Common myeloid progenitor, CD34-positive (primary cell): ENCODE data around the gene PLPPR5.

Experiments used
- CTCF ChIA-PET: fragments of 350-600 bp; sonication (Branson Sonifier 250); formaldehyde crosslinking; loops from one replicate; lab custom pipeline; 2021; ENCODE audit warnings: antibody characterized with exemption; lab: Charles Lee
- POLR2A ChIA-PET: fragments of 350-600 bp; sonication (Branson Sonifier 250); formaldehyde crosslinking; loops from one replicate; lab custom pipeline; 2021; ENCODE audit warnings: antibody characterized with exemption; lab: Charles Lee
- DNase-seq, 3 donors: peaks; one replicate each; pipeline versions ENCODE4 v3.0.0 to v3.0.0-alpha.2; 2013
- H3K27ac ChIP-seq, 2 experiments: 1 replicate in 1 of 2; 2 replicates in 1 of 2; pipeline ENCODE4 v1.7.0; 2013; ENCODE audit warnings: inconsistent platforms in 2 of 2, low read length in 2 of 2, mild to moderate bottlenecking in 2 of 2, low read depth in 1 of 2, moderate library complexity in 1 of 2; ENCODE audit not compliant: severe bottlenecking in 2 of 2, insufficient read depth in 1 of 2, poor library complexity in 1 of 2
- H3K27me3 ChIP-seq, 5 experiments: replicated peaks in 2 of 5; 1 replicate in 3 of 5; 2 replicates in 2 of 5; pipeline versions ENCODE4 v1.6.1 to v1.7.0; 2013; ENCODE audit warnings: low read length in 4 of 5, mild to moderate bottlenecking in 2 of 5, moderate library complexity in 2 of 5, inconsistent platforms in 1 of 5; ENCODE audit not compliant: insufficient read depth in 5 of 5, control insufficient read depth in 4 of 5
- H3K36me3 ChIP-seq, 4 experiments: 1 replicate in 2 of 4; 2 replicates in 2 of 4; pipeline versions ENCODE4 v1.6.1 to v1.7.0; 2013; ENCODE audit warnings: low read length in 3 of 4, control low read depth in 1 of 4, mild to moderate bottlenecking in 1 of 4; ENCODE audit not compliant: control insufficient read depth in 4 of 4, insufficient read depth in 4 of 4
- H3K4me1 ChIP-seq, 4 experiments: 1 replicate in 3 of 4; 2 replicates in 1 of 4; pipeline versions ENCODE4 v1.6.1 to v1.7.1; 2013; ENCODE audit warnings: low read length in 3 of 4, mild to moderate bottlenecking in 3 of 4, control low read depth in 1 of 4, inconsistent platforms in 1 of 4, moderate library complexity in 1 of 4; ENCODE audit not compliant: control insufficient read depth in 4 of 4, insufficient read depth in 4 of 4; ENCODE audit errors: control extremely low read depth in 1 of 4
- H3K4me3 ChIP-seq, 7 experiments: 1 replicate in 4 of 7; 2 replicates in 3 of 7; pipeline versions ENCODE4 v1.5.1 to v1.7.0; 2013; ENCODE audit warnings: mild to moderate bottlenecking in 7 of 7, low read length in 6 of 7, moderate library complexity in 6 of 7, inconsistent platforms in 2 of 7, low read depth in 2 of 7, control low read depth in 1 of 7; ENCODE audit not compliant: insufficient read depth in 4 of 7, control insufficient read depth in 1 of 7; ENCODE audit errors: extremely low read depth in 1 of 7
- H3K9me3 ChIP-seq, 5 experiments: 1 replicate in 4 of 5; 2 replicates in 1 of 5; pipeline versions ENCODE4 v1.6.1 to v1.7.1; 2013; ENCODE audit warnings: low read length in 4 of 5, mild to moderate bottlenecking in 2 of 5, inconsistent platforms in 1 of 5, low read depth in 1 of 5, moderate library complexity in 1 of 5; ENCODE audit not compliant: control insufficient read depth in 4 of 5, insufficient read depth in 2 of 5; ENCODE audit errors: control extremely low read depth in 1 of 5
- WGBS: methylation state at CpG from one replicate; pipeline ENCODE4 v1.1.5; 2013; ENCODE audit not compliant: insufficient coverage; 5-methylcytosine and 5-hydroxymethylcytosine counted together

The PLPPR5 gene

DNA sequence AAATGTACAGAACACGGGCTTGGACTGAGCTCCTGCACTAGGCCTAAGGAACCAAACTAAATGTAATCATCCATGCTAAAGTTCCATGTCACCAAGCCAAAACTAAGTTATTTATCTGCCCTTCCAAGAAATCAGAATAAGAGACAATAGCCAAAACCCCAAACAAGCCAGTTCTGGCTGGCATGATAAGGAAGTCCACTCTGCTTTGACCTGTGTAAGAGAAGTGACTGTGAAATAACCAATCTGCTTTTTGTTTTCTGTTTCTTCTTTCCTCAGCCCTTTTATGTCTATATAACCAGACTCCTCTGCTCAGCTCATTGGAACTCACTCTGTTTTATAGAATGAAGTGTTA lies 15.1 kb downstream of the PLPPR5 start:
- no CpG with 5 or more reads among the region's 1 CpG for WGBS
- Histone ChIP-seq H3K4me3 (no peak overlapping the region), H3K9me3 (peaks cover 0 to 2% (median 0%) of the 10 kb centered on the region in 5 experiments), H3K27ac (no peak overlapping the region), H3K4me1 (no peaks in the 10 kb centered on the region), H3K27me3 (no peaks in the 10 kb centered on the region), H3K36me3 (no peaks in the 10 kb centered on the region)
- CTCF ChIA-PET, result no interaction called here
- POLR2A ChIA-PET, result no interaction called here
- DNase-seq, result no peak

DNA sequence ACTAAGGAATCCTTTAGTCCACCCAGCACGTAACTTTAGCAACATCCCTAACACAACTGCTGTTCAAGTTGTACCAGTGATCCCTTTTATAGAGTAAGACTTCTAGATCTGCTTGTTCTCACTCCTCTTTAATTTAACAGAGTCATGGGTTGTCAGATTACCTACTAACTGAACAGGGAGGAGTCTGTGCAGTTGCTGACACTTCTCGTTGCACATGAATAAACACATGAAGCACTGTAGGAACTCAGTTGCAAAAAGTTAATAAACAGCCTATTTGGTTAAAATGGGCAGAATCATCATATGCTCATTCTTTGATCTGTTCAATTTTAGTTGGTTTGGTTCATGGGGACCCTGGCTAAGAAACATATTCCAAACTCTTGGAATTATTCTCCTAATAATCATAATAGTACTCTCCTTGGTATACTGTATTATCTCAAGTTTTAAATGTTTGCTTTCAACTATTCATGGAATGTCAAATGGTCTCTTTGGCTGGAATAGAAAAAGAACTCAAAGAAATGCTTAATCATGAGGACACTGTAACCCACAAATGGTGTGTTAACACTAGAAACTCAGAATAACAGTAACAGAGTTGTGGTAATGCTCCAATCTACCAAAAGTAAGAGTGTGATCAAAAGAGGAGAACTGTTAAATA lies 15.6 kb downstream of the PLPPR5 start:
- H3K9me3 ChIP-seq, result peaks cover 0 to 2% (median 0%) of the 10 kb centered on the region in 5 experiments
- no peak for DNase-seq
- H3K4me3 ChIP-seq, result no peak overlapping the region
- no peak overlapping the region for H3K27ac ChIP-seq
- WGBS, result 100% methylated on average over 1 of the region's 2 CpGs
- H3K27me3 ChIP-seq, result no peaks in the 10 kb centered on the region
- no peaks in the 10 kb centered on the region for H3K4me1 ChIP-seq
- no peaks in the 10 kb centered on the region for H3K36me3 ChIP-seq
- CTCF ChIA-PET, result no interaction called here
- POLR2A ChIA-PET, result no interaction called here

DNA sequence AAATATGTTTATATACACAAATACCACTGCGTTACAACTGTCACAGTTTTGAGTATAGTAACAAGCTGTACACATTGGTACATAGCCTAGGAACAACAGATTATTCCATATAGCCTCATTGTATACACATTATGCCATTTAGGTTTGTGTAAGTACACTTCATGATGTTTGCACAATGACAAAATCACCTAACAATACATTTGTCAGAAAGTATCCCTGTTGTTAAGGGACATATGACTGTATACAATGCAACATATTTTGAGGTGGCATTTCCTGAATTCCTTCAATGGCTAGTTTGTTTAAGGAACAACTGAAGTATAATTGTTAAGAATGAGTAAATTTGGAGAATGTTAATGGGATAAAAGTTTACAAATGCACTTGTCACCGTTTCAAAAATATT lies 19.0 kb downstream of the PLPPR5 start:
- ChIA-PET CTCF (no interaction called here), POLR2A (no interaction called here)
- H3K27me3 ChIP-seq, result no peaks in the 10 kb centered on the region
- H3K9me3 ChIP-seq, result peaks cover 0 to 2% (median 0%) of the 10 kb centered on the region in 5 experiments
- DNase-seq, result no peak
- no peak overlapping the region for H3K27ac ChIP-seq
- WGBS, result no CpG with 5 or more reads among the region's 2 CpGs
- no peak overlapping the region for H3K4me3 ChIP-seq
- H3K36me3 ChIP-seq, result no peaks in the 10 kb centered on the region
- no peaks in the 10 kb centered on the region for H3K4me1 ChIP-seq

DNA sequence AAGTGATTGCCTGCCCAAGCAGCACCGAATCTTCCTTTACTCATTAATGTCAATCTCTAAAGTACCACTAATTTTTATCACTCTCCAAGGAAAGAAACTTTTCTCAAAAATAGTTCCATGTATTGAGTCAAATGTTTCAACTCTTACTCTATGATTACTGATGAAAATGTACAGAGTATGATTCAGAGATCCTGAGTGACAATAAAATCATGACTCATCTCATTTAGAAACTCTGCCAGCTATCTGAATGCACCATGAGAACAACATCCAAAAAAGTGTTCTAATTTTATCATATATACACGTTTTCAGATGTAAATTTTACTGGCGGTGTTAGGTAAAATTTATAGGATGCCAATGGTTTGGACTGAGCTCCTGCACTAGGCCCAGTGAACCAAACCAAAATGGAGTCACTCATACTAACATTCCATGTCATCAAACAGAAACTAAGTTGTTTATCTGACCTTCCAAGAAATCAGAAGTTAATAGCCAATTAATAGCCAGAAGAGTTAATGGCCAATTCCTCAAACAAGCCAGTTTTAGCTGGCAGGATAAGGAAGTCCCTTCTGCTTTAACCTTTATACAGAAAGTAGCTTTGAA lies 22.6 kb downstream of the PLPPR5 start:
- Histone ChIP-seq H3K4me1 (no peaks in the 10 kb centered on the region), H3K9me3 (peaks cover 0 to 2% (median 0%) of the 10 kb centered on the region in 5 experiments), H3K27ac (no peak overlapping the region), H3K36me3 (no peaks in the 10 kb centered on the region), H3K27me3 (peaks cover 0 to 2% (median 0%) of the 10 kb centered on the region in 5 experiments), H3K4me3 (no peak overlapping the region)
- CTCF ChIA-PET, result no interaction called here
- DNase-seq, result no peak
- no CpG with 5 or more reads among the region's 3 CpGs for WGBS
- POLR2A ChIA-PET, result no interaction called here

DNA sequence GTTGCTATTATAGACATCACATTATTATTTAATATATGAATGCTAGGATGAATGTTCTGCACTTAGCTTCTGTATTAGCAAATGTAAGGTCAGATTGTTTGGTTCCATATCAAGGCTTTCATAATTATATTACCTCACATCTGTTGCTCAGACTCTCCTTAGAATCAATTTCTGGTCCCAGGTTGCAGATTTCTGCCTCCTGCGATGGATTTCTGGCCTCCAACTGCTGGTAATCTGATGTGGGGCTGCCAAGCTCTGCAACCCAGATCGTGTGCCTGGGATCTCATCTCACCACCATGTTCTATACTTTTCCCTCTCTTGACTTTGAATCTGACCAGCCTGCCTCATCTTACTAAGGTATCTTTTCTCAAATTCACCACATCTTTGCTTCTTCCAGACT lies 25.2 kb downstream of the PLPPR5 start:
- H3K27me3 ChIP-seq, result peaks cover 0 to 4% (median 0%) of the 10 kb centered on the region in 5 experiments
- DNase-seq, result no peak
- ChIA-PET CTCF (no interaction called here), POLR2A (no interaction called here)
- no peak overlapping the region for H3K4me3 ChIP-seq
- no peak overlapping the region for H3K27ac ChIP-seq
- no peaks in the 10 kb centered on the region for H3K36me3 ChIP-seq
- H3K4me1 ChIP-seq, result no peaks in the 10 kb centered on the region
- peaks cover 0 to 2% (median 0%) of the 10 kb centered on the region in 5 experiments for H3K9me3 ChIP-seq
- WGBS, result 93% methylated on average over 2 of the region's 2 CpGs

DNA sequence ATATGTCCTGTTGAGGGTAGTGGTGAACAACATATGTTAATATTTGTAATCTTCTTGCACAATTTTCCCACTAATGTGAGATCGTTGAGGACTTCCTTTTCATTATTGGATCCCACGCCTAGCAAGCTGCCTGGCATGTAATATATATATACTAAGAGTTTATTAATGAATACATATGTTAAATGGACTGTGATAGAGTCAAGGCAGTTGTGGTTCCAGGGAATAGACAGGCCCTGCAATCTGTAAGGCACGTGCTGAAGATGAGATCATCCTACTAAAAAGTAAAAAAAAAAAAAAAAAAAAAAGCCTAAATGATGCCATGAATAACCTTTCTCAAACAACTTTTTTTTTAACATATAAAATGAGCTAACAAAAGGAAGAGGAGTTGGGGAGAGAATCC lies 28.9 kb downstream of the PLPPR5 start:
- no peak for DNase-seq
- no CpG with 5 or more reads among the region's 3 CpGs for WGBS

DNA sequence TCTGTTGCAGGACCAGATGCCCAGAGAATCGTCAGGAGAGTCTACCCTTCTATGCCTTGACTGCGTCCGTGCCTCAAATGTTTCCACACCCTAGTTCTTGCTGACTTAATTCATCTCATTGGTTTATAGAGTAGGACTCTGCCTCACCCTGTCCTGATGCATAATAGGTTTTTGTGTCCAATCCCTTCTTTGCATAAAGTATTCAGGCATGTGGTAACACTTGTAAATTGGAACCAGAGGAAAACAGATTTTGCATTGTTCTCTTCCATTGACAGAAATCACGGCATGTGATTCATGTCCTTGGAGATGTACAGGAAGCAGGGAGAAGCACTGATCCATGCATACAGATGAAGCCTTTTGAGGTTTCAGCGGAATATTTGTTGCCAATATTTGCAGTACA lies 29.5 kb downstream of the PLPPR5 start:
- ChIA-PET CTCF (no interaction called here), POLR2A (no interaction called here)
- Histone ChIP-seq H3K27ac (no peak overlapping the region), H3K27me3 (peaks cover 0 to 4% (median 0%) of the 10 kb centered on the region in 5 experiments), H3K4me1 (no peaks in the 10 kb centered on the region), H3K36me3 (no peaks in the 10 kb centered on the region), H3K9me3 (no peaks in the 10 kb centered on the region), H3K4me3 (no peak overlapping the region)
- WGBS, result 93% methylated on average over 3 of the region's 5 CpGs
- DNase-seq, result no peak

More for the DNA sequence above, 28.9 kb downstream of the PLPPR5 start:
- H3K27ac ChIP-seq, result no peak overlapping the region
- H3K27me3 ChIP-seq, result peaks cover 0 to 4% (median 0%) of the 10 kb centered on the region in 5 experiments
- no peaks in the 10 kb centered on the region for H3K9me3 ChIP-seq
- H3K4me1 ChIP-seq, result no peaks in the 10 kb centered on the region
- ChIA-PET POLR2A (no interaction called here), CTCF (no interaction called here)
- no peaks in the 10 kb centered on the region for H3K36me3 ChIP-seq
- H3K4me3 ChIP-seq, result no peak overlapping the region
